Subcutaneous abdominal adipose tissue (tissue), 5 donors: ENCODE measurements around the gene DNTT.

Source experiments
- H3K27ac ChIP-seq: one replicate; pipeline ENCODE4 v1.7.0; 2013; ENCODE audit warnings: low read depth, mild to moderate bottlenecking, inconsistent platforms, low read length, moderate library complexity
- H3K27me3 ChIP-seq, 5 donors: one replicate each; pipeline ENCODE4 v1.7.0; 2013; ENCODE audit warnings: low read length in 5 of 5, inconsistent platforms in 1 of 5; ENCODE audit not compliant: control insufficient read depth in 5 of 5, insufficient read depth in 4 of 5
- H3K36me3 ChIP-seq, 5 donors: one replicate each; pipeline ENCODE4 v1.7.0; 2013; ENCODE audit warnings: low read length in 5 of 5; ENCODE audit not compliant: control insufficient read depth in 5 of 5, insufficient read depth in 5 of 5
- H3K4me1 ChIP-seq, 5 donors: one replicate each; pipeline ENCODE4 v1.7.0; 2013; ENCODE audit warnings: low read length in 5 of 5, mild to moderate bottlenecking in 3 of 5, moderate library complexity in 1 of 5; ENCODE audit not compliant: control insufficient read depth in 5 of 5, insufficient read depth in 5 of 5
- H3K4me3 ChIP-seq, 5 donors: one replicate each; pipeline ENCODE4 v1.7.0; 2013; ENCODE audit warnings: low read length in 5 of 5, low read depth in 1 of 5
- H3K9ac ChIP-seq, 5 donors: one replicate each; pipeline ENCODE4 v1.7.0; 2013; ENCODE audit warnings: low read length in 5 of 5, mild to moderate bottlenecking in 4 of 5, moderate library complexity in 3 of 5
- H3K9me3 ChIP-seq, 5 donors: one replicate each; pipeline ENCODE4 v1.7.0; 2013; ENCODE audit warnings: low read length in 5 of 5; ENCODE audit not compliant: control insufficient read depth in 5 of 5
- donor health status: healthy.
- donor health status: healthy.
- donor health status: healthy.
- donor health status: healthy.
- donor health status: healthy.

Gene DNTT

GRCh38 chr10:96322275-96322674 lies 18.0 kb downstream of the DNTT start:
- Histone ChIP-seq H3K9me3 (no peaks in the 10 kb centered on the region), H3K27ac (no peak overlapping the region), H3K4me1 (no peaks in the 10 kb centered on the region), H3K36me3 (no peaks in the 10 kb centered on the region), H3K9ac (no peak overlapping the region), H3K4me3 (no peak overlapping the region), H3K27me3 (peaks cover 0 to 7% (median 3%) of the 10 kb centered on the region in 5 donors)

- Histone ChIP-seq H3K27ac (no peak overlapping the region), H3K9me3 (no peaks in the 10 kb centered on the region), H3K4me1 (no peaks in the 10 kb centered on the region), H3K4me3 (no peak overlapping the region), H3K36me3 (no peaks in the 10 kb centered on the region), H3K9ac (no peak overlapping the region), H3K27me3 (peaks cover 0 to 7% (median 3%) of the 10 kb centered on the region in 5 donors)
Measured at GRCh38 chr10:96324447-96324846, 20.2 kb downstream of the DNTT start.

- no peaks in the 10 kb centered on the region for H3K36me3 ChIP-seq
- peaks cover 0 to 8% (median 3%) of the 10 kb centered on the region in 5 donors for H3K27me3 ChIP-seq
- H3K4me1 ChIP-seq = no peaks in the 10 kb centered on the region
- H3K4me3 ChIP-seq = no peak overlapping the region
- no peaks in the 10 kb centered on the region for H3K9me3 ChIP-seq
- no peak overlapping the region for H3K9ac ChIP-seq
- H3K27ac ChIP-seq = no peak overlapping the region
Measured at GRCh38 chr10:96325719-96326373, 21.6 kb downstream of the DNTT start.

GRCh38 chr10:96327462-96327861 lies 23.2 kb downstream of the DNTT start:
- Histone ChIP-seq H3K9me3 (no peaks in the 10 kb centered on the region), H3K9ac (no peak overlapping the region), H3K4me3 (no peak overlapping the region), H3K27me3 (peaks cover 0 to 14% (median 3%) of the 10 kb centered on the region in 5 donors), H3K36me3 (no peaks in the 10 kb centered on the region), H3K4me1 (no peaks in the 10 kb centered on the region), H3K27ac (no peak overlapping the region)

- Histone ChIP-seq H3K27me3 (peaks cover 0 to 12% (median 0%) of the 10 kb centered on the region in 5 donors), H3K9me3 (no peaks in the 10 kb centered on the region), H3K27ac (no peak overlapping the region), H3K4me1 (no peaks in the 10 kb centered on the region), H3K9ac (no peak overlapping the region), H3K4me3 (no peak overlapping the region), H3K36me3 (no peaks in the 10 kb centered on the region)
Measured at GRCh38 chr10:96333101-96333500, 28.9 kb downstream of the DNTT start.

GRCh38 chr10:96334616-96335526 lies 30.6 kb downstream of the DNTT start:
- no peak overlapping the region for H3K4me3 ChIP-seq
- H3K9ac ChIP-seq = no peak overlapping the region
- H3K9me3 ChIP-seq = no peaks in the 10 kb centered on the region
- H3K36me3 ChIP-seq = no peaks in the 10 kb centered on the region
- H3K4me1 ChIP-seq = no peaks in the 10 kb centered on the region
- peaks cover 0 to 12% (median 0%) of the 10 kb centered on the region in 5 donors for H3K27me3 ChIP-seq
- no peak overlapping the region for H3K27ac ChIP-seq

- Histone ChIP-seq H3K9me3 (no peaks in the 10 kb centered on the region), H3K36me3 (no peaks in the 10 kb centered on the region), H3K9ac (no peak overlapping the region), H3K27me3 (peaks cover 0 to 12% (median 0%) of the 10 kb centered on the region in 5 donors), H3K4me3 (no peak overlapping the region), H3K4me1 (no peaks in the 10 kb centered on the region), H3K27ac (no peak overlapping the region)
Measured at GRCh38 chr10:96337106-96337505, 32.9 kb downstream of the DNTT start.

- Histone ChIP-seq H3K27ac (no peak overlapping the region), H3K27me3 (peaks cover 0 to 6% (median 0%) of the 10 kb centered on the region in 5 donors), H3K36me3 (no peaks in the 10 kb centered on the region), H3K4me1 (no peaks in the 10 kb centered on the region), H3K9me3 (no peaks in the 10 kb centered on the region), H3K9ac (no peak overlapping the region), H3K4me3 (no peak overlapping the region)
Measured at GRCh38 chr10:96338279-96338925, 34.2 kb downstream of the DNTT start.

- no peak overlapping the region for H3K27ac ChIP-seq
- no peak overlapping the region for H3K4me3 ChIP-seq
- no peaks in the 10 kb centered on the region for H3K9me3 ChIP-seq
- H3K4me1 ChIP-seq = no peaks in the 10 kb centered on the region
- H3K27me3 ChIP-seq = peaks cover 0 to 3% (median 0%) of the 10 kb centered on the region in 5 donors
- no peaks in the 10 kb centered on the region for H3K36me3 ChIP-seq
- no peak overlapping the region for H3K9ac ChIP-seq
Measured at GRCh38 chr10:96339383-96339782, 35.1 kb downstream of the DNTT start.
